Activated naive CD8-positive, alpha-beta T cell treated with anti-CD3 and anti-CD28 coated beads, Interleukin-2, amount 10 ng/mL, durations not matched to agents 7 days and 5 days (primary cell): ENCODE measurements around the gene PRKN. TPM values are rescaled to one million over a fixed set of nuclear protein-coding genes. Genes with fewer than 3 reads are reported as not detected.

Source experiments
- ATAC-seq: fragments of 150-1000 bp; cut with Tn5 transposase; one replicate; pipeline ENCODE4 v1.10.0; 2021; ENCODE audit warnings: low read depth, moderate library complexity
- POLR2A ChIA-PET: fragments of 350-600 bp; sonication (Branson Sonifier 250); formaldehyde crosslinking; loops from one replicate; lab custom pipeline; 2021; ENCODE audit warnings: antibody characterized with exemption; lab: Charles Lee
- DNase-seq: peaks from one replicate; pipeline ENCODE4 v3.0.0; 2021
- H3K27ac Mint-ChIP-seq: one replicate; pipeline ENCODE4 v1.8.0; 2022; ENCODE audit warnings: mild to moderate bottlenecking, mixed read lengths
- H3K27me3 Mint-ChIP-seq: one replicate; pipeline ENCODE4 v1.8.0; 2022; ENCODE audit warnings: mild to moderate bottlenecking, moderate library complexity, mixed read lengths
- H3K36me3 Mint-ChIP-seq: one replicate; pipeline ENCODE4 v1.8.0; 2021; ENCODE audit warnings: mild to moderate bottlenecking, mixed read lengths
- H3K4me1 Mint-ChIP-seq: one replicate; pipeline ENCODE4 v1.8.0; 2021; ENCODE audit warnings: mixed read lengths
- H3K4me3 Mint-ChIP-seq: one replicate; pipeline ENCODE4 v1.8.0; 2022; ENCODE audit warnings: mild to moderate bottlenecking, moderate library complexity, mixed read lengths
- H3K9me3 Mint-ChIP-seq: one replicate; pipeline ENCODE4 v1.8.0; 2021; ENCODE audit warnings: mixed read lengths
- total RNA-seq, 2 experiments: library from RNA; stranded (reverse); gene quantifications; one replicate each; pipeline ENCODE4 v1.2.3, GENCODE V29; 2021

Gene PRKN
- total RNA-seq, 2 experiments from 2014 or later: 1.00 to 1.5 TPM

DNA sequence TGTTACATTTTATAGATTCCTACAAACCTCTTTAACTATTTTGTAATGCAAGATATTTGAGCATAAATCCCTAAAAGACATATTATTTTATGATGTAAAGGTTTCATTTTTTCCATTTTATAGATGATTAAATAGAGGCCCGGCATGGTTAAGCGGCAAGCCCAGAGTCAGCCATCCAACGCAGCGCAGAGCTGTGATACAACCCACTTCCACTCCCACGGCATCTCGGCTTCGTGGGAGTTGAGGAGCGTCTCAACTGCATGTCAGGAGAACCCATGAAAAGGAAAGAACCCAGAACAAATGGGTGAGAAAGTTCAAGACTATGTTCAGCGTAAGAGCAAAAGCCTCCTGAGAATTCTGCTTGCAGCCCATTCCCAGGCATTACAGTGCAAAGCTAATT lies 488.2 kb downstream of the PRKN start:
- DNase-seq (no peak), ATAC-seq (no peak)
- Mint-ChIP-seq H3K27ac (no peak overlapping the region), H3K27me3 (no peaks in the 10 kb centered on the region), H3K4me1 (no peaks in the 10 kb centered on the region), H3K36me3 (no peaks in the 10 kb centered on the region), H3K9me3 (no peaks in the 10 kb centered on the region), H3K4me3 (no peak overlapping the region)
- POLR2A ChIA-PET: no interaction called here

DNA sequence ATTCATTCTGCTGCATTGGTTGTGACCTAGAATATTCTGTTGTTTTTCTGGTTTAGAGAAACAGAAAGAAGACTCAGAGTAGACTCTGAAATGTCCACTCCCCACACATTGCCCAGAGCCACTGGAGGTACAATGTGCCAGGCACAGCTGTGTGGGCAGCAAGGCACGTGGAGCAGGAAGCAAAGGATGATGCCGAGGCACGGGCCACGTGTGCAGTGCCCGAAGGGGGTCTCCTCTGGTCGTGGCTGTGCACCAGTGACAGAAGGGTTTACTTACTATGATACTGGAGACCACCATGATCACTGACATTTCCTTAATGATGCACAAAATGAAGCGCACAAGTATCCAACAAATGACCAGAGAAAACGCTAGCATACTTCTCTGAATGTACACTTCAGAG lies 488.9 kb downstream of the PRKN start:
- ATAC-seq: no peak
- DNase-seq: no peak
- Mint-ChIP-seq H3K4me1 (no peaks in the 10 kb centered on the region), H3K27me3 (no peaks in the 10 kb centered on the region), H3K4me3 (no peak overlapping the region), H3K27ac (no peak overlapping the region), H3K9me3 (no peaks in the 10 kb centered on the region), H3K36me3 (no peaks in the 10 kb centered on the region)
- POLR2A ChIA-PET: no interaction called here

DNA sequence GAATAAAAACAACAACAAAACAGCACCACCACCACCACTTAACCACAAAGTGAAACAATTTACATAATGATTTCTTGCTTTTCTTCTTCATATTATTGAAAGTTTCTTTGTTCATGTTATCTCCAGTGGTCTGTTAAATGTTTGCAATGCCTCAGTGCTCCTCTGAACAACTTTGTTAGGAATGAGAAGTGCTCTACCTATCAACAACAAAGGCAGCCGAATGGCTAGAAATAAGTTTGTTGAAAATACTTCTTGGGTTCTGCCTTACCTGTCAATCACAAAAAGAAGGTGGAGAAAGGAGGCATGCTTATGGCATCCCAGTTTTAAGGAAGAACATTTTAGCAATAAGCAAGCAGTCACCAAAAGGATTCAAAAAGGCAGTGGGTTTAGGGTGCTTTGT lies 490.2 kb downstream of the PRKN start:
- Mint-ChIP-seq H3K4me3 (no peak overlapping the region), H3K9me3 (no peaks in the 10 kb centered on the region), H3K27me3 (no peaks in the 10 kb centered on the region), H3K27ac (no peak overlapping the region), H3K4me1 (no peaks in the 10 kb centered on the region), H3K36me3 (no peaks in the 10 kb centered on the region)
- ATAC-seq (no peak), DNase-seq (no peak)
- POLR2A ChIA-PET: no interaction called here

DNA sequence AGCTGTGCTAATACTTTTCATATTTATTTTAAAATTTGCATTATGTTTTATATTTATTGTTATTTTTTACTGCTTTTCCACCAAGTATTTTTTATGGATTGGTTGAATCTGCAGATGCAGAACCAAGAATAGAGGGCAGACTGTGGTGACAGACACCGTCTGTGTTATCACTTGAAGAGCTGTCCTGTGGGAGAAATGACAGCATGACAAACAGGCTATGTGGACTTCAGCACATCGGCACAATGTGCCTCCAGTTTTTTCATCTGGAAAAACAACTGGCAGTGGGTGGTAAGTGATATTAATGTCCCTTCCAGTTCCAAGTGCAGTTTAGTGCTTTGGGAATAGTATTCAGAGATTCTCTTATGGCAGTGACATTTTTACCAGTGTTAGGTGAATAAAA lies 492.9 kb downstream of the PRKN start:
- no peak for ATAC-seq
- no peak overlapping the region for H3K4me3 Mint-ChIP-seq
- no peaks in the 10 kb centered on the region for H3K36me3 Mint-ChIP-seq
- POLR2A ChIA-PET: no interaction called here
- no peak for DNase-seq
- H3K27me3 Mint-ChIP-seq: no peaks in the 10 kb centered on the region
- no peaks in the 10 kb centered on the region for H3K4me1 Mint-ChIP-seq
- H3K27ac Mint-ChIP-seq: no peak overlapping the region
- no peaks in the 10 kb centered on the region for H3K9me3 Mint-ChIP-seq

DNA sequence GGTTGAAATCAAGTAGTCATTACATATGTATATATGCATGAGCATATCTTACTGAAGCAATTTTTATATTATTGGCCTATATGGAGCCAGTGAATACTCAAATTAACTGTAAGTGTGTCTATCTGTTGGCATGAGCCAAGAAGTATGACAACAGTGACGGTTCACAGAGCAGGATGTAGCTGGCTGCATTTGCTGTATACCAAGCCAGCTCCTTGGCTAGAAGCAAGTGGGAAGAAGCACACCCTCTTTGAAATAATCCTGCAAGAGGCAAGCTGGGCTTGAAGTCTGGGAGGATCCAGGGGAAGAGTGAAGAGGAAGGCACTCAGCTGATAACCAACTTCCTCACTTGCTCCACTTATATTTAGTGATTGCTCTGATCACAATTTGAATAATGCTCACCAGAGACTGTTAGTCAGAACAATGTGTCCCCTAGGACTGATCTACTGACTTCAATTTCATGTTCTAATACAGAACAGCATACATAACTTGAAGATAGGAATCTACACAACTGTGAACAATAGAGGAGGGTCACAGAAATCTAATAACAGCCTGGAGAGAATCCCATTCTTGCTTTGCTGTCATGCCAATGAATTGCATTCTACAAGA lies 497.3 kb downstream of the PRKN start:
- POLR2A ChIA-PET: no interaction called here
- Mint-ChIP-seq H3K9me3 (peaks cover 5% of the 10 kb centered on the region), H3K27ac (no peak overlapping the region), H3K27me3 (no peaks in the 10 kb centered on the region), H3K4me1 (no peaks in the 10 kb centered on the region), H3K36me3 (no peaks in the 10 kb centered on the region), H3K4me3 (no peak overlapping the region)
- DNase-seq (no peak), ATAC-seq (no peak)

DNA sequence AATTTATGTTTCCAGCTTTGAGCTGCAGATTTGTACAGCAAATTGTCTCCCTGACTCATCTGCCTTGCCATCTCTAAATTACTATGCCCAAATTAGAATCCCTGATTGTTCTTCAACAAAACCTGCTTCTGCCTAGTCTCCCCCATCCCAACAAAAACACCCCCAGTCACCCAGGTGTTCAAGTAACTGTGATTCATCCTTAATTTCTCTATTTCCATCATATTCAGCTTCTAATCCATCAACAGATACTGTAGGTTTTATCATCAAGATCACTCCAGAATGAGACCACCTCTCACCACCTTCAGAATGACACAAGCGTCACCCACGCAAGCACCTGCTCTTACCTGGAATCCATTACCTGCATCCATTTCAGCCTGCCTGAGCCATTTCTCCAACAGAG lies 498.5 kb downstream of the PRKN start:
- POLR2A ChIA-PET: no interaction called here
- H3K27me3 Mint-ChIP-seq: no peaks in the 10 kb centered on the region
- peaks cover 5% of the 10 kb centered on the region for H3K9me3 Mint-ChIP-seq
- ATAC-seq: no peak
- H3K36me3 Mint-ChIP-seq: no peaks in the 10 kb centered on the region
- no peak overlapping the region for H3K27ac Mint-ChIP-seq
- H3K4me1 Mint-ChIP-seq: no peaks in the 10 kb centered on the region
- DNase-seq: no peak
- no peak overlapping the region for H3K4me3 Mint-ChIP-seq

DNA sequence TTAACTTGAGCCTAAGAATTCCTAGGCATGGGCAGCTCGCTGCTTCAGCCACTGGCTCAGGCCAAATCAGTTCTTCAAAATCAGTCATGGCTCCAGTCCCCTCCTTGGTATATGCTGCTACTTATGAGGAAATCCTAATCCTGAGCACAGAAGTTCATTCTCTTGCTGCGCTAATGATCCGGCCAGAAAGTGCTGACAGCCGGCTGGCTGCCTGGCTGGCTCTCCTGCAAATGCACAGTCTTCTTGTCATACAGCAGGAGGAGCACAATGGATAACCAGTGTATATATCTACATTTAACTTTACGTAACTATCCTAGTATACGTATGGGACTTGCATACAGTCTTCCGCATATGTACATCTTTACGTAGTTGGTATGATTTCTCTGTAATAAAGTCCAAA lies 500.8 kb downstream of the PRKN start:
- Mint-ChIP-seq H3K27ac (no peak overlapping the region), H3K27me3 (no peaks in the 10 kb centered on the region), H3K4me1 (no peaks in the 10 kb centered on the region), H3K4me3 (no peak overlapping the region), H3K9me3 (peaks cover 5% of the 10 kb centered on the region), H3K36me3 (no peaks in the 10 kb centered on the region)
- POLR2A ChIA-PET: no interaction called here
- DNase-seq (no peak), ATAC-seq (no peak)

DNA sequence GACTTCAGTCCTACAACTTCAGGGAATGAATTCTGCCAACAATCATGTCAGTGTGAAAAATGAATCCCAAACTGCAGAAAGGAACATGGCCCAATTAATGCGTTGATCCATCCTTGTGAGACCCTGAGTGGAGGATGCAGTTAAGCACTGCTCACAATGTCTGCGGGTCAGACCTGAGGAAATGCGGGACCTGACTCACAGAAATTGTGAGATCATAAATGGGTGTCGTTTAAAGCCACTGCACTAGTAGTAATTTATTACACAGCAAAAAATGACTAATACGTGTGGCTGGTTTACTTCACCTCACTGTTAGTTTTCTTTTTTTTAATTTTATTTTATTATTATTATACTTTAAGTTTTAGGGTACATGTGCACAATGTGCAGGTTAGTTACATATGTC lies 505.0 kb downstream of the PRKN start:
- Mint-ChIP-seq H3K27me3 (no peaks in the 10 kb centered on the region), H3K4me1 (no peaks in the 10 kb centered on the region), H3K36me3 (no peaks in the 10 kb centered on the region), H3K9me3 (peaks cover 3% of the 10 kb centered on the region), H3K4me3 (no peak overlapping the region), H3K27ac (no peak overlapping the region)
- no peak for ATAC-seq
- POLR2A ChIA-PET: no interaction called here
- no peak for DNase-seq

DNA sequence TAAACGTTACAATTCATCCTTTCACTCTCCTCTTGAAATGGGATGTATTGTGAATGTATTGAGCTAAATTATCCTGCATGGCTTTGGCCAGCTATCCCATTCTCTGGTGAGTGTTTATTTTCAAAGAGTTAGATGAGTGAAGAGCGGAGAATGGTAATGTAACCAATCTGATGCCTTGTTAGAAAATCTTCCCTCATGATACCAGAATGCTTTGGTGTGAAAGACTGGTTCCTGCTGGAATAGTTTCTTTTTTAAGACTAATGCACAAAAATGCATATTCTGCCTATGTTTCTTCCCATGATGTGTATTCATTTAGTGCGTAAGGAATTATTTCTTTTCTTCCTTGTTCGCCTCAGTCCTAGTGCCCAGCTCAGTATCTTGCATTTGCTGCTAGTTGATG lies 506.7 kb downstream of the PRKN start:
- ATAC-seq (no peak), DNase-seq (no peak)
- H3K4me3 Mint-ChIP-seq: no peak overlapping the region
- H3K4me1 Mint-ChIP-seq: no peaks in the 10 kb centered on the region
- peaks cover 2% of the 10 kb centered on the region for H3K9me3 Mint-ChIP-seq
- H3K27me3 Mint-ChIP-seq: no peaks in the 10 kb centered on the region
- POLR2A ChIA-PET: no interaction called here
- no peak overlapping the region for H3K27ac Mint-ChIP-seq
- H3K36me3 Mint-ChIP-seq: no peaks in the 10 kb centered on the region

DNA sequence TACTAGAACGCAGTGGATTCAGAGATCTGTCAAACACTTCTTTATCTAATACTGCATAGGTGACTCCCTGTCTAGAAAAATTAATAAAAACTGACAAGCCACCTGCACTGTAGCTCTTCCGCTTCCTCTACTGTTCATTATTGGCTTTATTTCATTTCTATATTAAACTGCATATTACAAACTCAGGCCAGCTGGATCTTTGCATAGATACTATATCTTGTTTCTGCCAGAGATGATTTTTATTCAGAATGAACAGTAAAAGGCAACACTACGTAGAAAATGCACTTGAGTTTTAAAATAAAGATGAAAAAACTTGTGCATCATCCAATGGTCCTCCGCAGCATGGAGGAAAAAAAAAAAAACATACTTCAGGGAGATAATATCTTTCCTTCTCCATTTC lies 508.3 kb downstream of the PRKN start:
- ATAC-seq (no peak), DNase-seq (no peak)
- Mint-ChIP-seq H3K4me3 (no peak overlapping the region), H3K27me3 (no peaks in the 10 kb centered on the region), H3K9me3 (no peaks in the 10 kb centered on the region), H3K36me3 (no peaks in the 10 kb centered on the region), H3K4me1 (no peaks in the 10 kb centered on the region), H3K27ac (no peak overlapping the region)
- POLR2A ChIA-PET: no interaction called here

DNA sequence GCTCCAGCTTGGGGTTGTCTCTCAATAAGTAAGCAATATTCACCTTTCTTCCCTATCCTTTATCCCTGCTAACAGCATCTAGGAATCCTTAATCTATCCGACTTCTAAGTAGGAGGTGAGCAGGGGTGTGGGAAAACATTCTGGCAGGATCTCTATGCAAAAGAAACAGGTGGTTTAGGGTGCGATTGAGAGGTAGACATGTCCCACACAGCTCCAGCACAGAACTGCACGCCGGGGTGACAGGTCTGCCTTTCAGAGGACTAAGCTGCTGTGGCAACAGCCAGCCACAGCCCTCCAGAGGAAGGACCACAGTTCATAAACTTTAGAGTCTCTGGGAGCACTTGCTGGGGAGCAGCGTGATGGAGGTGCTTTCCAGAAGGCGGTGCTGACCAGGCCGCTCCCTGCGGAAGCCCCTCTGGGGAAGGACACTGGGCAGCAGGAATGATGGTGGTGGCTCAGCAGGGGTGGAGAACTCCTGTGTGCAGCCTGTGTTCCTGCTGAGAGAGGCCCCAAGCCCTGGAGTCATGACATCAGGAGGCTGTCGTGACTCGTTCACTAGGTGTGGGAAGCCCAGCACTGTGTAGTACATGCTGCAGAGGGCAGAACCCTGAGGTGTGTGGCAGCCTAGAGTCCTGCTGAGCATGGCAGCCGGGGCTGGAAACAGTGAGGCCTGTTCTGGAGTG lies 509.6 kb downstream of the PRKN start:
- ATAC-seq (no peak), DNase-seq (no peak)
- no peaks in the 10 kb centered on the region for H3K9me3 Mint-ChIP-seq
- POLR2A ChIA-PET: no interaction called here
- H3K27me3 Mint-ChIP-seq: no peaks in the 10 kb centered on the region
- H3K4me3 Mint-ChIP-seq: no peak overlapping the region
- H3K4me1 Mint-ChIP-seq: no peaks in the 10 kb centered on the region
- no peaks in the 10 kb centered on the region for H3K36me3 Mint-ChIP-seq
- H3K27ac Mint-ChIP-seq: no peak overlapping the region

DNA sequence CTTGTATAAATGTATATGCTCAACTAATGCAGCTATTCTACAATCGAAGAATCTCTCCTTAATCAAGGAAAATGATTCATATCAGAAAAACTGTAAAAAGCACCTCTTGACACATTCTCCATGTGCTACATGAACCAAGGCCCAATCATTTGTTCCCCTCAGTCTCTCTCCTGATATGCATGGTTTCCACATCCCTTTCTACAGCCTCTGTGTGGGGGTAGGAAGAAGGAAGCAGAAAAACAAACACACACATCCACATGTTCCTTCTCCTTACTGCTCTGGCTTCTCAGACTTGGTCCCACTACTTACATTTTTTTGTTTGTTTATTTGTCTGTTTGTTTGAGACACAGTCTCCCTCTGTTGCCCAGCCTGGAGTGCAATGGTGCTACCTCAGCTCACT lies 510.5 kb downstream of the PRKN start:
- no peak overlapping the region for H3K27ac Mint-ChIP-seq
- no peaks in the 10 kb centered on the region for H3K36me3 Mint-ChIP-seq
- H3K9me3 Mint-ChIP-seq: no peaks in the 10 kb centered on the region
- no peaks in the 10 kb centered on the region for H3K27me3 Mint-ChIP-seq
- no peaks in the 10 kb centered on the region for H3K4me1 Mint-ChIP-seq
- no peak for DNase-seq
- POLR2A ChIA-PET: no interaction called here
- ATAC-seq: no peak
- H3K4me3 Mint-ChIP-seq: no peak overlapping the region

DNA sequence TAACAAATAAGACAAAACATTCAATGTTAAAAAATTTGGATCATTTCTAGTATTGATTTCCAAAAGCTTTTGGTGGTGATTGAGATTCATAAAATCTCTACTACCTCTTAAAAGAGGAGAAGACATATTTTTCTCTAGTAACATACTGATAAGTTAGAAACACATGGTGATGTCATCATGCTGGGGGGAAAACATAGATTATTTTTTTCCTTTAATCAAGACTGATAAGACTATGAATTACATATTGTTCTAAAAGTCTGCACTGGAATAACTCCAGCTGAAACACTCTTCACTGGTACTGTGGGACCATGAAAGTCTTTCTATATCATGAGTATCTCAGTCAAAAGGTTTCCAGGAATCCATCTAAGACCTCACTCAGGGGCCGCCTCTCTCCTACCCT lies 515.8 kb downstream of the PRKN start:
- Mint-ChIP-seq H3K36me3 (no peaks in the 10 kb centered on the region), H3K27ac (no peak overlapping the region), H3K4me3 (no peak overlapping the region), H3K4me1 (no peaks in the 10 kb centered on the region), H3K9me3 (peaks cover 5% of the 10 kb centered on the region), H3K27me3 (no peaks in the 10 kb centered on the region)
- ATAC-seq: no peak
- POLR2A ChIA-PET: no interaction called here
- DNase-seq: no peak

DNA sequence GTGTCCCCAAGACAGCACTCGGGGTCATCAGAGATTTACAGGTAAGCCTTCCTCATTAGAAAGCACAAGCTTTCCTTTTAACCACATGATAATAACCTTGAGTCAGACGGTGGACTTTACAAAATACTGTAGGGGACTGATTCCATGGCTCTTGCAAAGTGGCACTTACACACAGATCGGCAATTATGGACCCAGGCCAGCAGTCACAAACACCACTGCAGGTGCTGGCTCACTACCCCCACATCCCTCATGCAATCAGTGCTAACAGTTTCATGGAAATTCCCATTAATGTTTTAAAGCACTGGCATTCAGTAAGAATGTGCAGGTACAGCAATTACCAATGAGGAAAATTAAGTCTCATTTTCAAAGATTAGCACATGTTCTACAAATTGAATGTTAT lies 516.5 kb downstream of the PRKN start:
- no peak for DNase-seq
- Mint-ChIP-seq H3K9me3 (peaks cover 5% of the 10 kb centered on the region), H3K4me1 (no peaks in the 10 kb centered on the region), H3K27ac (no peak overlapping the region), H3K27me3 (no peaks in the 10 kb centered on the region), H3K36me3 (no peaks in the 10 kb centered on the region), H3K4me3 (no peak overlapping the region)
- POLR2A ChIA-PET: no interaction called here
- ATAC-seq: no peak
